Kidney capillary endothelial cell (primary cell): ENCODE results near the gene PRR19.
A peak's percentile ranks its signal among the peaks of the same experiment; 100 is the strongest.

Source experiments
- DNase-seq: peaks from one replicate; pipeline ENCODE4 v3.0.0-alpha.2; 2018; ENCODE audit warnings: low spot score

The PRR19 gene

DNA sequence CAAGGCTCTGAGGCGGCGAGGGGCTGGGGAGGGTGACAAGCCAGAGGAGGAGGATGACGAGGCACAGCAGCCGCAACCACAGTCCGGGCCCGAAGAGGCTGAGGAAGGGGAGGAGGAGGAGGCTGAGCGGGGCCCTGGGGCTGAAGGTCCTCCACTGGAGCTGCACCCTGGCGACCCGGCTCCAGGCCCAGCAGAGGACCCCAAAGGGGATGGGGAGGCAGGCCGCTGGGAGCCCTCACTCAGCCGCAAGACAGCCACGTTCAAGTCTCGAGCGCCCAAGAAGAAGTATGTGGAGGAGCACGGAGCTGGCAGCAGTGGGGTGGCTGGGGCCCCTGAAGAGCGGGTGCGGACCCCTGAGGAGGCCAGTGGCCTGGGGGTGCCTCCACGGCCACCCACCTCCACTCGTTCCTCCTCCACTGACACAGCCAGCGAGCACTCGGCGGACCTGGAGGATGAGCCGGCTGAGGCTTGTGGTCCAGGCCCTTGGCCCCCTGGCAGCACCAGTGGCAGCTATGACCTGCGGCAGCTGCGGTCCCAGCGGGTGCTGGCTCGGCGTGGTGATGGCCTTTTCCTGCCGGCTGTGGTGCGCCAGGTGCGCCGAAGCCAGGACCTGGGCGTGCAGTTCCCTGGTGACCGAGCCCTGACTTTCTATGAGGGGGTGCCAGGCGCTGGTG lies 29.9 kb upstream of the PRR19 start:
- no peak for DNase-seq

DNA sequence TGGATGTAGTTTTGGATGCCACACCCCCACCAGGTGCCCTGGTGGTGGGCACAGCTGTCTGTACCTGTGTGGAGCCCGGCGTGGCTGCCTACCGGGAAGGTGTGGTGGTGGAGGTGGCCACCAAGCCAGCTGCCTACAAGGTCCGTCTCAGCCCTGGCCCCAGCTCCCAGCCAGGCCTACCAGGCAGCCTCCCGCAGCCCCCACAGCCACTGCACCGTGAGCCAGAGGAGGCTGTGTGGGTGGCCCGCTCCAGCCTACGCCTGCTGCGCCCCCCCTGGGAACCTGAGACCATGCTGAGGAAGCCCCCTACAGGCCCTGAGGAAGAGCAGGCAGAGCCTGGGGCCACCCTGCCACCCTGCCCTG lies 29.4 kb upstream of the PRR19 start:
- no peak for DNase-seq

DNA sequence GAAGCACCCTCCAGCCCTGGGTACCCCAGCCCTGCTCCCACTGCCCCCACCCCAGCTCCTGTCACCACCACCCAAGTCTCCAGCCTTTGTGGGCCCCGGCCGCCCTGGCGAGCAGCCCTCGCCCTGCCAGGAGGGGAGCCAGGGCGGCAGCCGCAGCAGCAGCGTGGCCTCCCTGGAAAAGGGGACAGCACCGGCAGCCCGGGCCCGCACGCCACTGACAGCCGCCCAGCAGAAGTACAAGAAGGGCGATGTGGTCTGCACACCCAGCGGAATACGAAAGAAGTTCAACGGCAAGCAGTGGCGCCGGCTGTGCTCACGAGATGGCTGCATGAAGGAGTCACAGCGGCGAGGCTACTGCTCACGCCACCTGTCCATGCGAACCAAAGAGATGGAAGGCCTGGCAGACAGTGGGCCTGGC lies 28.9 kb upstream of the PRR19 start:
- no peak for DNase-seq

DNA sequence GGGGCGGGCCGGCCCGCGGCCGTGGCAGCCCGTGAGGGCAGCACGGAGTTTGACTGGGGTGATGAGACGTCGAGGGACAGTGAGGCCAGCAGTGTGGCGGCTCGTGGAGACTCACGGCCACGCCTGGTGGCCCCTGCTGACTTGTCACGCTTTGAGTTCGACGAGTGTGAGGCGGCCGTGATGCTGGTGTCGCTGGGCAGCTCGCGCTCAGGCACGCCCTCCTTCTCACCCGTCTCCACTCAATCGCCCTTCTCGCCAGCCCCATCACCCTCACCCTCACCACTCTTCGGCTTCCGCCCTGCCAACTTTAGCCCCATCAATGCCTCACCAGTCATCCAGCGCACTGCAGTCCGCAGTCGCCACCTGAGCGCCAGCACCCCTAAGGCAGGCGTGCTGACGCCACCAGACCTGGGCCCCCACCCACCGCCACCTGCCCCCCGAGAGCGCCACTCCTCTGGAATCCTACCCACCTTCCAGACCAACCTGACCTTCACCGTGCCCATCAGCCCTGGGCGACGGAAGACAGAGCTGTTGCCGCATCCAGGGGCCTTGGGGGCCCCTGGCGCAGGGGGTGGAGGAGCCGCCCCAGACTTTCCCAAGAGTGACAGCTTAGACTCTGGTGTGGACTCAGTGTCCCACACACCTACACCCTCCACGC lies 28.4 kb upstream of the PRR19 start:
- DNase-seq: no peak

DNA sequence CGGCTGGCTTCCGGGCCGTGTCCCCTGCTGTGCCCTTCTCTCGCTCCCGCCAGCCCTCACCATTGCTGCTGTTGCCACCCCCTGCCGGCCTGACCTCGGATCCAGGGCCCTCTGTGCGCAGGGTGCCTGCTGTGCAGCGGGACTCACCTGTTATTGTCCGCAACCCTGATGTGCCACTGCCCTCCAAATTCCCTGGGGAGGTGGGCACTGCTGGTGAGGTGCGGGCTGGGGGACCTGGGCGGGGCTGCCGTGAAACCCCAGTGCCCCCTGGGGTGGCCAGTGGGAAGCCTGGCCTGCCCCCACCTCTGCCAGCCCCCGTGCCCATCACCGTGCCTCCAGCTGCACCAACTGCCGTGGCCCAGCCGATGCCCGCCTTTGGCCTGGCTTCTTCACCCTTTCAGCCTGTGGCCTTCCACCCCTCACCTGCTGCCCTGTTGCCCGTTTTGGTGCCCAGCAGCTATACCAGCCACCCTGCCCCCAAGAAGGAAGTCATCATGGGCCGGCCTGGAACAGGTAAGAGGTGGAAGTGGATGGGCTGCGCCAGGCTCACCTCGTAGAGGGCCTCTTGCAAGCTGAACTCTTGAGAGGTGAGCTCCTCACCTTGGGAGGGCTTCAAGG lies 27.8 kb upstream of the PRR19 start:
- DNase-seq: no peak

DNA sequence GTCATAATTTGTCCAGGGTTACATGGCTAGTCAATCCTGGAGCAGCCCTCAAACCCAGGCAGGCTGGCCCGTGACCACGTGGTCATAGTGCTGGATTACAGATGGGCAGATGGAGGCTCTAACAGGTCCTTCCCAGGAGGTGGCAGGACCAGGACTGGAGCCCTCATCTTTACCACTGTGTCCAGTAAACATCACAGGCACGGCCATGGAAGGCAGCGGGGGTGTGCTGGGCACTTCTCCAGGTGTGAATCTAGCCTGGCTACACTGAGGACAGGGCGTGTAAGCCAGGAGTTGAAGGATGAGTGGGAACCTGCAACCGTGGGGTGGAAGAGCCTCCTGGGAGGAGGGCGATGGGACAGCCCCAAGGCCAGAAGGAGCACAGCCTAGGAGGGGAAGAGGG lies 26.8 kb upstream of the PRR19 start:
- DNase-seq: no peak

DNA sequence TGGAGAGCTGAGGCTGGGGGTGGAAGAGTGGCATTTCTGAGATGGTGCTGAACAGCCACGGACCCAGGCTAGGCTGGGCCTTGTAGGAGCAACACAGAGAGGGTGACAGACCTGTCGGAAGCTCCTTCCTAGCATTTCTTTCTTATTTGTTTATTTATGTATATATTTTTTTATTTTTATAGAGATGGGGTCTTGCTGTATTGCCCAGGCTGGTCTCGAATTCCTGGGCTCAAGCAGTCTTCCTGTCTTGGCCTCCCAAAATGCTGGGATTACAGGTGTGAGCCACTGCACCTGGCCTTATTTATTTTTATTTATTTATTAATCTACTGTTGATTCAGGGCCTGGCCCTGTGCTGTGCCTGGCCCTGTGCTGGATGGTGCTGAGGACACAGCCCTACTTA lies 26.4 kb upstream of the PRR19 start:
- DNase-seq: no peak

DNA sequence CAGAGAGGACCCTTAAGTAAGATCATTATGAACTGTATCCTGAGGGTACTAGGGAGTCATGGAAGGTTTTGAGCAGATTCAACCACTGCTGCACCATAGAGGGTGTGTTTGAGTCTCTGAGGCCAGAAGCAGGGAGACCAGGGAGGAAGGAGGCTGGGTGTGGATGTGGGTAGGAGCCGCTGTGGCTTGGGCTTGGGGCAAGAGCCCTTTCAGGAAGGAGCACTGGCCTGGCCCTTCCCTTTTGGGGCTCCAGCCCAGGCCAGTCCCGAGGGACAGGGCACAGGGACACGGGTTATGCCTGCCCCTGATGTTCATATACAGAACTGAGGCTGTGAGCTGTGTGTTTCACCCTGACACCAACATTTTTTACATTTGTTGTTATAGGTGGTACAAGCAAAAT lies 25.6 kb upstream of the PRR19 start:
- no peak for DNase-seq

DNA sequence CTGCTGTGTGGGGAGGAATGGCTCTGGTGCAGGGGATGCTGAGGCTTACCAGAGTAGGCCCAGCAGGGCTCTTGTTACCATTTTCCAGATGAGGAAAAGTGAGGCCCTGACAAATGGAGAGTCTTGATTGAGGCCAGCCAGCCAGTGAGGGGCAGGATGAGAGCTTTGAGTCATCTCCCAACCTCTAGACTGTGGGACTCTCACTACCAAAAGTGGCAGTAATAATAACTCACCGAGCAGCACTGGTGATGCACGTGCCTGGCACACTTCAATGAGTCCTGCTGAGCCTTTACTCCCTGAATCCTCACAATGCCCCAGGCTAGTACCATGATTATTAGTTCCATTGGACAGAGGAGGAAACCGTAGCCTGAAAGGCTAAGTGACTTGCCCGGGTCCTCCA lies 25.1 kb upstream of the PRR19 start:
- DNase-seq: no peak

DNA sequence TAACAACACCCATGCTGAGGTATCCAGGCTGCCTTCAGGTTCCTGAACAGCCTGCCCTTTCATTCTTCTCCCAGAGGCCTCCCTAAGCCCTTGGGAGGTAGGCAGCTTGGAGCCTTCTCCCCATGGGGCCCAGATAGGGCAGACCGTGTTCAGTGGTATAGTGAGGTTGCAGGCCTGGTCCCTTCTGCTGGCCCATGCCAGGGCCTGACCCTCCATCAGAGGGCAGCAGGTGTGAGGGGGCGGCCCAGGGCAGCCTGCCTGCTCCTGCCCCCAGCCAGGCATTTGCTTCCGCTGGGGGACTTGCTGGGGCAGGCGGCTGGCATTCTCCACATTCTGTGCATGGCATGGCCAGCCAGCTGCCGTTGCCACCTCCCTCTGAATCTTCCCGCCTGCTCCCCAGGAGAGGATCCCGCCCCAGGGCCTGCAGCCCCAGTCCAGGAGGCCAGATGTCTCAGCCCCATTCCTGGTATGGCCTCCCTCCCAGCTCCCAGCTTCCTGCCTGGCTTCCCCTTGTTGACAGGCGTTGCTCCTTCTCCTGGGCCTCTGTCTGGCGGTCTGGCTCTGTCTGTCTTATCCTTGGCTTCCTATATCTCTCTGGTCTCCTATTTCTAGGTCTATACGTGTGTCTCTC lies 24.0 kb upstream of the PRR19 start:
- DNase-seq: no peak

DNA sequence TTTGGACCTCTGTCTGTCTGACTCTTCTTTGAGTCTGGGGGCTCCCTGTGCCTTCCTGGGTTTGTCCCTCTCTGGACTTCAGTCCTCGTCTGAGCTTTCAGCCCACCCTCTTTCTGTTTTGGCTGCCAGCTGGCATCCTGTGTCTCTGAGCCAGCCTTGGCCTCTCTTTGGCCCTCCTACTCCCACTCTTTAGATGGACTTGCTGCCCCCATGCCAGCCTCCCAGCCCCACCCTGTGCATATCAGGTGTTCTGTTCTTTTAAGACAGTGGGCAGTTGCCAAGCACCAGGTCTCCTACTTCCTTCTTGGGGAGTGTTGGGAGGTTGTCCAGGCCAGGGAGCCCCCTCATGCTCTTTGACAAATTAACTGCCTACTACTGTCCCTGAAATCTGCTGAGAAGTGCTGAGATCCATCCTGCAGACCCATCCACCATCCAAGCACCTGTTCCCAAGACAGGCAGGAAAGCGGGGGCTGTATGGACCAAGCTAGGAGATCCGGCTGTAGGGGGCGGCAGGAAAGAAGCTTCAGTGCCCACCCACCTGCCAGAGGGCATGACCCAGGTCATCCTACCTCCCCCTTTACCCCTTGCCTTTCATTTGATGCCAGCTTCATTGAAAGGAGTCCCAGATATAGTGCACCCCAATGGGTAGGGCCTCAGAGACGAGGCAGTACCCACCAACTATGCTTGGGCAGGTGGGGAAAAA lies 23.3 kb upstream of the PRR19 start:
- DNase-seq: no peak

DNA sequence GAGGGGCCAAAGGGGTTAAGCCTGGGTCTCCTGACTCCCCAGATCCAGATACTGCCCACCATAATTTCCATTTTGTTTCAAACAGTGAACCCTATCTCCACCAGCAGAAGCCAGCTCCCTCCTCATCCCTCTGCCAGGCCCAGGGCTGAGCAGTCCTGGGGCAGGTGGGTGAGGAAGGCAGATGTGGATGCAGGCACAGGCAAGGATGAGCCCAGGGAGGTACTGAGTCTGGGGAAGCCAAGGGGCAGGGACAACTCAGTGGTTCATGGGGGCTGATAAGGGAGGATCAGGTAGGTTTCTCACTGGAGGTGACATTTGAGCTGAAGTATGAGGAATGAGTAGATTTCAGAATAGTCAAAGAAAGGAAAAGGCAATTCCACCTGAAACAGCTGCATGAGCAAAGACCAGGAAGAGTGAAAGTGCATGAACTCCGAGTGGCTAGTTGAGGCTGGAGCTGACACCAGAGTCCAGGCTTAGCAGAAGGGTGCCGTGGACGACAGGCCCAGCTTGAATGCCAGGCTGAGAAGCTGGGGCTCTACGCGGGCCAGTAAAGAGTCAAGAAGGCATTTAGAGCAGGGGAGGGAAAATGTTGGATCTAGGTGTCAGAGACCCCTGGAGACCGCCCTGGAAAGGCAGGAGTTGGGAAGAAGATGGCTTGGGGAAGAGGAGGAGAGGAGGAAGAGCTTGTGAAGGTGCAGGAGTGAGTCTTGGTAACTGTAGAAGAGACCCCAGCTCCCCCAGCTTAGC lies 22.6 kb upstream of the PRR19 start:
- DNase-seq: no peak

DNA sequence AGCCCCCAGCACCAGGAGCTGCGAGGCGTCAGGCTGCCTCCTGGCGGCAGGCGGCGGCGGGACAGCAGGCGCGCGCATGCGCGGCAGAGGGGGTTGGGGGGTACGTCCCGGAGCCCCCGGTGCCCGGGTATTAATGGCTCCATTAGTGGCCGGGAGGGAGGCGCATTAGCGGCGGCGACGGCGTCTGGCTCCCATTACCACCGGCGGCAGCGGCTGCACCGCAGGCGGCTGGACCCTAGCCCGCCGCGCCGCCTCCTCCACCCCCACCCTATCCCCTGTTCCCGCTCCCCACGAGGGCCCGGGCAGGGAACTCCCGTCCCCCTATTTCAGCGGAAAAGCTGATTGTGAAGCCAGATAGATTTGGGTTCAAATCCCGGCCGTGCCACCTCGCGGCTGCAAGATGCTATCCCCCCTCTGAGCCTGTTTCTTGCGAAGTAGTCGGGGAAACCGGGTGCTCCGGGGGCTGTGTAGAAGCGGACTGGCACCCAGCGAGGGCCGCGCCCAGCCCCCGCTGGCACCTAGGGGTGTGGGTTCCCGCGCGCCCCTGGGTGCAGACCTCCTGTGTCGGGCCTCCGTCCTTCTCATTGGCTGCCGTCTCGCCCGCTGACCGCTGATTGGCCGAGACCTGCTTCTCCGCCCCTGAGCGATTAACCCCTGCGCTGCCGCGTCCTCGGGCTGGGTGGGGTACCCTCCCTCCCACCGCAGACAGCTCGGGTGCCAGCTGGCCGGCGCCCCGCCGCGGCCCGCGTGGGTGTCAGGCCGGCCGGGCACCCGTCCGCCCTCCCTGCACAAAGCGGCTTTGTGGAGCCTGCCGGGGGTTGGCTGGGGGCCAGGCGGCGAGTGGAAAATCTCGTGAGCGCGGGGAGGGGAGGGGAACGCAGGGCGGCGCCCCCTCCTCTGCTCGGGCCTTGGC lies 21.8 kb upstream of the PRR19 start:
- DNase-seq: peak; percentile 83

DNA sequence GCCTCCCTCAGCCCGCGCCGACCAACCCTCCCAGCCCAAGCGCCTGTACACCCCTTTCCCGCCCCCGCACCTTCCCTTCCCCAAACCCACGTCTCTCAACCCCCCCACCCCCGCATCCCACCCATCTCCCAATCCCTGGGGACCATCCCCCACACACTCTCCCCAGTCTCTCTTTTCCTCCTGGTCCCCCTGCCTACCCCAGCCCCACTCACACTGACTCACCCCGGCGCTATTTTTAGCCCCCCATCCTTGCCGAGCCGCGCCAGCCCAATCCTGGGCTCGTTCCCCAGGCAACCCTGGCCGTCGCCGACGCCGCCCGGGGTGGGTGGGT lies 21.2 kb upstream of the PRR19 start:
- DNase-seq: no peak

DNA sequence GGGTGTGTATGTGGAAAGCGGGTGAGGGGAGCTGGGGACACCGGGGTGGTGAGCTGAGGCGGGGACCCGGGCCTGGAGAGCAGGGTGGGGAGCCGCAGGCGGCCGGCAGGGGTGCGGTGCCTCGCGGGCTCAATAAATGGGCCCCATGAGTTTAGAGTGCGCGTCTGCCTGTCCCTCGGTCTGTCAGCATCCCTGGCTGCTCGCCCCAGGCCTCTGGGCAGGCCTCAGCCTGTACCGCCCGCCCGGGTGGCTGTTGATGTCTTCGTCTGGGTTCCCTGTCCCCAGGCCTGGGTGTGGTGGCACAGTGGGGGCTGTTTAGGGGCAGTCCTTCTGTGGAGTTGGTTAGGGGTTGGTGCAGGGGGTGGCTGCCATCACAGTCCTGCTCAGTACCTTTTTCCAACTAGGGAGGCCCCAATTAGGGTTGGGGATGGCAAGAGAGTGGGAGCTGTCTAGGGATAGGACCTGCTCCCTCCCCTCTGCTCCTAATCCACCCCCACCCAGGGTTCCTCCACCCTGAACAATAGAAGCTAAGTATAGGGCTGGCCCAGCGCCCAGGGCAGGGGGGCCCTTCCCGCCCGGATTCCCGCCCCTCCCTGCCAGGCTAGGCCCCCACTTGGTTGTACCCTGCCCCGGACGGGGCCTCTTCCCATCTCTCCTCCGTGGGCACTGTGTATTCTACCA lies 20.6 kb upstream of the PRR19 start:
- DNase-seq: no peak

DNA sequence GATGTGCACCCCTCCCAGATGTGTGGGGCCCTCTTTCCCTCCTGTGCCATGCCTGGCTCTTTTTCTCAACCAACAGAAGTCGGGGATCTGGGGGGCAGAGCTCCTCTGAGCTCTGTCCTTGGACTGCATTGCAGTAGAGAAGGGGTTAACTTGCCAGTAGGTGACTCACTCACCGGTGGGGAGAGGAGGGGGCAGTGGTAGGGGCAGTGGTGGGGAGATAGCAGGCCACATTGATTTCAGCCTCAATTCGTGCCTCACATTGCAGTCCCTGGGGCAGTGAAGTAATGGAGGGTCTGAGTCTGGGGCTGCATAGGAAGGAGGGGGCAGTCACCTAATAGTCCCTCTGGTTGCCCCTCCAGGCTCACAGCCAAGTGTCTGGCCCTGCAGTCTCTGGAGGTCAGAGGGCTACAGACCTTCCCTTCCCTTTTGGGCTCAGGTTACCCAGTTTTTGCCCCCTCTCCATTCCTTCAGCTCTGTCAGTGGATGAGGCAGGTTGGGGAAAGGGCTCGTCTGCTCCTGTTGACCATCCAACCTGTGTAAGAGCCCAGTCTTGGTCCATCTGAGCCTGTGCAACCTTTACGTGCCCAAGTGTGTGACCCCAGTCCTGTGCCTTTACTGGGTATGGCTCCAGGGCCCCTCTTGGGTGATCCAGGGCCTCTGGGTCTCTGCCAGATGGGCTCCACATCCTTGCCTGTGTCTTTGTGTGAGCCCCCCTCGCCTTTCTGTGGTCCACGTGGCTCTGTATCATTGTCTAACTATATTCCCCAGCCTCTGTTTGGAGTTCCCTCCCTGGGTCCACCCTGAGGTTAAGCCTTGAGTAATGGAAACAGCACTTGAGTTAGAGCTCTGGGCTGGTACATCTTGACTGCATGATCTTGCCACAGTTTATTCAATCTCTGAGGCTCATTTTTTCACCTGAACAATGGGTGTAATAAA lies 19.8 kb upstream of the PRR19 start:
- DNase-seq: no peak

DNA sequence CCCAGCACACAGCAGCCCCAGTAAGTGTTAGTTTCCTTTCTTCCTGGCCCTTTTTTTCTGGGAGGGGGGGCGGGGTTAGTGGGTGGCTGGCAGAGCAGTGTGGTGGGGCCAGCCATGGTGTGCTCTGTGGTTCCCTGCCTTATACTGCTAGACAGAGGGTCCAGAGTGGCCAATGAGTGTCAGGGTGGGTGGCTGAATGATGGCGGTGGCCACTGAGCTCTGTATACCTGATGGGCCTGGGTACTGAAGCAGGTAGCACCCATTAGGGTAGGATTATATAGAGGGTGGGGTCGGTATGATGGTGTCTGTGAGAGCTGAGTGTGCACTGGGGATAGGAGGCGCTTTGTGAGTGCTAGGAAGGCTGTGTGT lies 19.1 kb upstream of the PRR19 start:
- DNase-seq: no peak

DNA sequence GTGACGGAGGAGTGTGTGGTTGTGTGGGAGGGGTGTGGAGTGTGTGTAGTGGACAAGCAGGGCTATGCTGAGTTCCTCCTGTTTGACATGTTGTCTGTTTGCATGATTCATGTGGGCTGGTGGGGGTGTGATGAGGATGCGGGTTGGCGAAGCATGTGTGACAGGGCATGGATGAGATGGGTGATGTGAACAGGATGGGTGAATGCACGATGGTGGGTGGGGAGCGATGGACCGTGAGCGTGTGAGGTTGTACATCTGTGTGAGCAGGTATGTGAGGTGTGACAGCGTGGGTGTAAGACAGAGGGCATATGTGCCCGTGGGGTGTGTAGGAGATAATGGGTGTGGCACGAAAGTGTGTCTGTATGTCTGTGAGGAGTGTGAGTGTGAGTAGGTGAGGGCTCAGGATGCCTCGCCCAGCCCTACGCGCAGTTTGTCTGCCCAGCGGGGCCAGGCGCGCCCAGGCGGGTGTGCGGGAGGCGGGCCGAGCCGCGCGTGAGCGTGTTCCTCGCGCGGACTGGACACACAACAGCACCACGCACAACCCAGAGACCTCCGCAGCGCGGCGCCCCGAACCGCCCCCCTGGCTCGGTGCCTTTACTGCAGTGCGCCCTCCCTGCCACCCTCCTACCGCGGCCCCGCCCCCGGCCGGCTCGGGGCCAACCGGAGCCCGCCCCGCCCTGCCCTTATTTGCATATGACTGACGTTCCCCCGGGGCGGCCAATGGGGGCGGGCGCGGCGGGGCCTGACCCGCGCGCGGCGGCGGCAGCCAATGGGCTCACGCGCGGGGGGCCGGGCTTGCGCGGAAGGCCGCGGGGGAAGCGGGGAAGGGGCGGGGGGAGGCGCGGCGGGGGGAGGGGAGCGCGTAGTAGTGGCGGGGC lies 18.5 kb upstream of the PRR19 start:
- DNase-seq: peak; percentile 85
